RWPE2 (cell line): ENCODE results near the gene FAM193B.
A peak's percentile ranks its signal among the peaks of the same experiment; 100 is the strongest.

Experiments used
- ATAC-seq: fragments of 200-7000 bp; cut with Tn5 transposase; 3 replicates; pipeline ENCODE4 v1.9.1; 2021; ENCODE audit warnings: low read depth
- DNase-seq: peaks from one replicate; pipeline ENCODE4 v3.0.0-alpha.2; 2020; ENCODE audit warnings: low spot score
- H3K27ac ChIP-seq: fragments of 450-650 bp; 2 replicates; pipeline ENCODE4 v1.5.1; 2017; ENCODE audit warnings: mild to moderate bottlenecking; ENCODE audit not compliant: poor library complexity, severe bottlenecking
- H3K27me3 ChIP-seq: fragments of 250-450 bp; sonication (Bioruptor Pico); 2 replicates; pipeline ENCODE4 v1.5.1; 2021; ENCODE audit warnings: mild to moderate bottlenecking, moderate library complexity; ENCODE audit not compliant: insufficient read depth, poor library complexity, severe bottlenecking
- H3K36me3 ChIP-seq: fragments of 250-450 bp; sonication (Bioruptor Pico); 2 replicates; pipeline ENCODE4 v1.5.1; 2020; ENCODE audit warnings: low read depth, mild to moderate bottlenecking, moderate library complexity
- H3K4me1 ChIP-seq: fragments of 250-450 bp; sonication (Bioruptor Pico); 2 replicates; pipeline ENCODE4 v1.5.1; 2021; ENCODE audit warnings: mild to moderate bottlenecking, moderate library complexity; ENCODE audit not compliant: insufficient read depth, poor library complexity, severe bottlenecking
- H3K4me3 ChIP-seq: fragments of 250-450 bp; sonication (Bioruptor Pico); 2 replicates; pipeline ENCODE4 v1.5.1; 2021; ENCODE audit warnings: mild to moderate bottlenecking, moderate library complexity; ENCODE audit not compliant: severe bottlenecking
- H3K9me3 ChIP-seq: fragments of 250-450 bp; sonication (Bioruptor Pico); 2 replicates; pipeline ENCODE4 v1.5.1; 2021; ENCODE audit warnings: mild to moderate bottlenecking, moderate library complexity; ENCODE audit not compliant: severe bottlenecking
- CTCF ChIP-seq: fragments of 450-650 bp; IDR thresholded peaks from one replicate; pipeline ENCODE4 v1.5.1; 2017; ENCODE audit warnings: mild to moderate bottlenecking, moderate library complexity; ENCODE audit not compliant: poor library complexity, severe bottlenecking

FAM193B gene

DNA sequence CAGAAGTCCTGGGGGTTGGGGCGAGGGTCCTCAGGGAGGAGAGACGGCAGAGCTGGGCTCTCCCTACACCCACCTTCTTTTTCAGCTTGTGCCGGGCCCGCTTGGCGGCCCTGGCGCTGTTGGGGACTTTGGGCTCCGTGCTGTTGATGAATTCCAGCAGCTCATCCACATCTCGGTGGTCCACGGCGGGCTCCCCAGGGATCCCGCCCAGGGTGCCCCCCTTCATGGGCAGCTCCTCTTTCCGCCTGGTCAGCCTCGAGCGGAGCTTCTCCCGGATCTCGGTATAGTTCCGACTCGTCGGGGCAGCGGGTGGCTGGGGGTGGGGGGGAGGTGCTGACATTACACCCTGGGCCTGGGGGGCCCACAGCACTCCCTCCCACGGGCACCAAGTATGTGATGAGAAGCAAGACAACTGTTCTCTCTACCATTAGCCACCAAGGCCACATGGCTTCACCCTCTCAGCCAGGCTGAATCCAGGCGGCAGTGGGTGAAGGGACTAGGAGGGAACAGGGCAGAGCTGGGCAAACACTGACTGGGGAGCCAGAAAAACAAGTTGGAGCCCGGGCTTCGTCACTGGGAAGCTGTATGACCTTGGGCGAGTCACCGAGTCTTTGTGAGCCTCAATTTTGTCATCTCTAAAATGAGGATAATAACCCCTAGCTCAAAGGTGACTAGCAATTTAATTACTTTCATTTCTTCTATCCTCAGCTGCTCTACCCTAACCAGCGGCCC lies 23.0 kb downstream of the FAM193B start:
- Histone ChIP-seq H3K36me3 (peaks cover 73% of the 10 kb centered on the region), H3K9me3 (no peaks in the 10 kb centered on the region), H3K4me1 (no peaks in the 10 kb centered on the region), H3K27me3 (no peaks in the 10 kb centered on the region), H3K27ac (no peak overlapping the region), H3K4me3 (no peak overlapping the region)
- TF ChIP-seq CTCF, result no peak
- ATAC-seq (no peak), DNase-seq (peak; percentile 51)

GRCh38 chr5:177530638-177531037 lies 23.7 kb downstream of the FAM193B start:
- H3K36me3 ChIP-seq, result peaks cover 71% of the 10 kb centered on the region
- ATAC-seq, result no peak
- no peak overlapping the region for H3K27ac ChIP-seq

GRCh38 chr5:177529247-177530203 lies 24.8 kb downstream of the FAM193B start:
- H3K4me1 ChIP-seq, result no peaks in the 10 kb centered on the region
- H3K27me3 ChIP-seq, result no peaks in the 10 kb centered on the region
- H3K4me3 ChIP-seq, result no peak overlapping the region
- no peak overlapping the region for H3K27ac ChIP-seq
- H3K9me3 ChIP-seq, result no peaks in the 10 kb centered on the region
- TF ChIP-seq CTCF, result no peak
- no peak for ATAC-seq
- H3K36me3 ChIP-seq, result peaks cover 71% of the 10 kb centered on the region
- peak; percentile 55 for DNase-seq

More at GRCh38 chr5:177530638-177531037, 23.7 kb downstream of the FAM193B start:
- Histone ChIP-seq H3K9me3 (no peaks in the 10 kb centered on the region), H3K4me1 (no peaks in the 10 kb centered on the region), H3K4me3 (no peak overlapping the region), H3K27me3 (no peaks in the 10 kb centered on the region)
- DNase-seq, result no peak
- TF ChIP-seq CTCF, result no peak

DNA sequence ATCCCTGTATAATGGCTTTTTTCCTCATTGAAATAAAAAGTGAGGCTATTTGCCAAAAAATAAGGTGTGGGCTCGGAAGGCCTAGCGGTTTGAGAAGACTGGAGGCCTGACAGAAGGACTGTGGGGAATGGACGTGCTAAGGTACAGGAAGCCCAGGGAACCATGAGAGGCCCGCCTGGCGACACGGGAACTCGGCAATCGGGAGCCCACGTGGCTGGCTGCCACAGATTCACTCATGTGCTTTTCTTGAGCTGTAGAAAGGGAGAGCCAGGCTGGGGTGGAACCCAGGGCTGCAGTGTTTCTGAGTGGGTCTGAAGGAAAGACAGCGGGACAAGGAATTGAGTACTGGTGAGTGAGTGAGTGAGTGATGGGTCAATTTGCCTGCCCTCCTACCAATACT lies 25.7 kb downstream of the FAM193B start:
- DNase-seq (peak; percentile 57), ATAC-seq (no peak)
- Histone ChIP-seq H3K36me3 (peaks cover 77% of the 10 kb centered on the region), H3K27ac (no peak overlapping the region), H3K9me3 (no peaks in the 10 kb centered on the region), H3K4me3 (no peak overlapping the region), H3K27me3 (no peaks in the 10 kb centered on the region), H3K4me1 (no peaks in the 10 kb centered on the region)
- TF ChIP-seq CTCF, result no peak
